Measurements from ENCODE around the gene CATSPERB.

The CATSPERB gene

DNA sequence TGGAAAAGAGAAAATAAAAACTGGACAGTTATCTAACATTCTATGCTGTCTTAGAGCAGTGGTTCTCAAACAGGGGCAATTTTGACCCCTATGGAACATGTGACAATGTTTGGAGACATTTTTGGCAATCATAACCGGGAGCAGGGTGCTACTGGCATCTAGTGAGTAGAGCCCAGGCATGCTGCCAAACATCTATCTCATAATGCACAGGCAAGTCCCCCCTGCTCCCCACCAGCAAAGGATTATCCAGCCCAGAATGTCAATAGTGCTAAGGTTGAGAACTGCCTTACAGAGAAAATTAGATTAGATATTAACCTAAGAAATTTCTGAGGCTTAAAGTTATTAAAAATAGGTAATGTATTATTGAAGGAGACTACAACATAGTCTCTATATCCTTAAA, 22.9 kb upstream of the CATSPERB start:
- no peak for DNase-seq (ENCODE audit: extremely low spot score)
- POLR2A ChIA-PET: no interaction called here
- CTCF ChIA-PET: no interaction called here
- TF ChIP-seq, protein P1, sequence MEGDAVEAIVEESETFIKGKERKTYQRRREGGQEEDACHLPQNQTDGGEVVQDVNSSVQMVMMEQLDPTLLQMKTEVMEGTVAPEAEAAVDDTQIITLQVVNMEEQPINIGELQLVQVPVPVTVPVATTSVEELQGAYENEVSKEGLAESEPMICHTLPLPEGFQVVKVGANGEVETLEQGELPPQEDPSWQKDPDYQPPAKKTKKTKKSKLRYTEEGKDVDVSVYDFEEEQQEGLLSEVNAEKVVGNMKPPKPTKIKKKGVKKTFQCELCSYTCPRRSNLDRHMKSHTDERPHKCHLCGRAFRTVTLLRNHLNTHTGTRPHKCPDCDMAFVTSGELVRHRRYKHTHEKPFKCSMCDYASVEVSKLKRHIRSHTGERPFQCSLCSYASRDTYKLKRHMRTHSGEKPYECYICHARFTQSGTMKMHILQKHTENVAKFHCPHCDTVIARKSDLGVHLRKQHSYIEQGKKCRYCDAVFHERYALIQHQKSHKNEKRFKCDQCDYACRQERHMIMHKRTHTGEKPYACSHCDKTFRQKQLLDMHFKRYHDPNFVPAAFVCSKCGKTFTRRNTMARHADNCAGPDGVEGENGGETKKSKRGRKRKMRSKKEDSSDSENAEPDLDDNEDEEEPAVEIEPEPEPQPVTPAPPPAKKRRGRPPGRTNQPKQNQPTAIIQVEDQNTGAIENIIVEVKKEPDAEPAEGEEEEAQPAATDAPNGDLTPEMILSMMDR (IDR thresholded peaks at IDR 0.05; ENCODE audit: control extremely low read depth, extremely low read depth, low read depth, missing control alignments): no peak

DNA sequence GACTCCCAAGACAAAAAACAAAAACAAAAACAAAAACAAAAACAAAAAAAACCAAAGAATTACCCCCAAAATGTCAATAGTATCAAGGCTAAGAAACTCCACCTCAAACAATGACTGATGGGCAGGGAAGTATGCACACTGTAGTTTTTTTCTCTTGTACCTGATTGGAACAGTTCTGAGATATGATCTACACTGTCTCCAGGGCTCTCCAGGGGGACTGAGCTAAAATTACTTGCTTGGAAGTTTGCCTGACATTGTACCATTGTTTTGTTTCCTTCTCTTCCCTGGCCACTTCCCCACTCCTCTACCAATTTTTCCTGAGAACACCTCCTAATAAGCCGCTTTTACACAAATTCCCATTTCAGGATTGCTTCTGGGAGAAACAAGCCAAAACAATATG, 22.3 kb upstream of the CATSPERB start:
- POLR2A ChIA-PET: no interaction called here
- CTCF ChIA-PET: no interaction called here
- no peak for DNase-seq (ENCODE audit: extremely low spot score)
- TF ChIP-seq, protein P1 (IDR thresholded peaks at IDR 0.05; ENCODE audit: control extremely low read depth, extremely low read depth, low read depth, missing control alignments): no peak

DNA sequence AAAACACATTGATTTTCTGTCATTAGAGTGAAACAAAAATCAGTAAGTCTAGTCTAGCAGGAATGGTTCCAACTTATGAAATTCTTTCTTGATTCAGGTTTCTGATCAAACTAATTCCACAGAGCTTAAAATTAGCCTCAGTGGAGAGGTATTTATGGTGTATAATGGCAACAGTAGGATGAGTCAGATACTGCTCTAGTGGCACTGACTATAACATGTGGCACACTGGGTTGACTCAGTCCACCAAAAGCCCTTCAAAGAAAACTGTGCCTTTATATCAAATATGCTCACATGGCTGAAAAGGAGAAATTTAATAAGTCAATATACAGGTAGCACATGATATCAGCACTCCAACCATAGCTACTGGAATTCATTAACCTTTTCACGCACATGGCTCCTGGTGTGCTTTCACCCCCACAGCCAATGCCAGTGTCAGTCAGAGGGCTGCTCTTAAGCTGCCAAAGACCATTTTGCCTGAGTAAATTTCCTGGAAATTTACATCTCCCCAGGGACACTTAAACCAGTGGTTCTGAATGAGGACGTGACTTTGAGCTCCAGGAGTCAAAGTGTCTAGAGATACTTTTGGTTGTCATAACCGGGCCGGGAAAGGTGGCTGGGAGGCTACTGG, 21.7 kb upstream of the CATSPERB start:
- ChIA-PET POLR2A (no interaction called here), CTCF (no interaction called here)
- TF ChIP-seq, protein P1 (IDR thresholded peaks at IDR 0.05; ENCODE audit: control extremely low read depth, extremely low read depth, low read depth, missing control alignments): no peak
- DNase-seq (ENCODE audit: extremely low spot score): no peak

DNA sequence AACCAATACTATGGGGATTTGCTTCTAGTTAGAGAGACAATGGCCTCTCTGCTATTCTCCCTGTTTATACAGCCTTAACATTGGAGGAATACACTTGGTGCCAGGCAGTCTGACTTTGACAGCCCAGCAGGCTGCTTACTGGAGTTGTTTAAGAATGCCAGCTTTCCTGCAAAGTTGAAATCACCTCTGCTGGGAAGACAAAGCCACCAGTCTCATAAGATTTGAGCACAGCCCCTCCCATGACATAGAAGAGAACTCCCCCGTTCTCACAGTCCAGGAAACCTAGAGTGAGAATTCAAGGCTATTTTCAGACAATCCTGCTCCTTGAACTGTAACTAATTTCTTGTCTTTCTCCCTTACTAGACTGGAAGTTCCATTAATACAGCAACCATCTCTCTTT, 21.1 kb upstream of the CATSPERB start:
- ChIA-PET POLR2A (no interaction called here), CTCF (no interaction called here)
- TF ChIP-seq, protein P1 (IDR thresholded peaks at IDR 0.05; ENCODE audit: control extremely low read depth, extremely low read depth, low read depth, missing control alignments): no peak
- DNase-seq (ENCODE audit: extremely low spot score): no peak

DNA sequence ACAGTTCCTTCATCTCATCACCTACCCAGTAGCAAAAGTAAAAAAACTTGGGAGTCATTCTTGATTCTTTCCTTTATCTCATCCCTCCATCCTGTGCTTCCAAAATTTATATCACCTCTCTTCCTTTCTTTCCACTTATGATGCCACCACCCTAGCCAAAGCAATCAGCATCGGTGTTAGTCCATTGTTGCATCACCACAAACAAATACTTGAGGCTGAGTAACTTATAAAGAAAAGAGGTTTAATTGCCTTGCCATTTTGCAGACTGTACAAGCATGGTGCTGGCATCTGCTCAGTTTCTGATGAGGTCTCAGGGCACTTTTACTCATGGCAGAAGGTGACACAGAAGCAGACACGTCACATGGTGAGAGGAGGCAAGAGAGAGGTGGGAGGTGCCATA, 19.8 kb upstream of the CATSPERB start:
- TF ChIP-seq, protein P1 (IDR thresholded peaks at IDR 0.05; ENCODE audit: control extremely low read depth, extremely low read depth, low read depth, missing control alignments): no peak
- no peak for DNase-seq (ENCODE audit: extremely low spot score)
- ChIA-PET CTCF (no interaction called here), POLR2A (no interaction called here)

DNA sequence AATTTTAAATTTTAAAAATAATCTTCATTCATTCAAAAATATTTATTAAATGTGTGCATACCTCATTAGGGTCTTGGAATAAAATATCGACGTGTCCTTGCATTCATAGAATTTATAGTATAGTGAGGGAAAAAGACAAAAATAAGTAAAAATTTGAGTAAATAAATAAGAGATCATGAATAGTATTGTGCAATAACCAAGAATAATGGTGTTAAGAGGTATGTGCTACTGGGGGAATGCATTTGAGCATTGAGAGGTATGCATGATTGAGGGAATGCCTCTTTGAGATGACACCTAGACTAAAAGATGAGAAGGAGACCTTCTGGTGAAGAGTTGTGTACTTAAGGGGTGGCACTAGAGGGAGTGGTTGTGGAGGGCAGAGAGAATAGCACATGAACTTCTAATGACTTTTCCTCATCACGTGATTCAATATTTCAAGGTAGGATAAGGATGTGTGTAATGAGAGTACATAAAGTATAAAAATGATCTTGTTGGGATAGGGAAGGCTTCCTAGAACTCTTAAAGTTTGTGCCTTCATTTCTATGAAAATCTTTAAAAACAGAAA, 18.8 kb upstream of the CATSPERB start:
- TF ChIP-seq, protein P1 (IDR thresholded peaks at IDR 0.05; ENCODE audit: control extremely low read depth, extremely low read depth, low read depth, missing control alignments): no peak
- ChIA-PET POLR2A (no interaction called here), CTCF (no interaction called here)
- no peak for DNase-seq (ENCODE audit: extremely low spot score)

Data from GM10248 (cell line).